ENCODE results near the gene CALU.

The CALU gene

GRCh38 chr7:128739048-128739962, at the start of gene CALU:
Gene CALU (plus strand): TSS chr7:128739359. CDS start chr7:128748584, 9,225 bp downstream.
- peak; percentile 89 to 92 for DNase-seq

DNA sequence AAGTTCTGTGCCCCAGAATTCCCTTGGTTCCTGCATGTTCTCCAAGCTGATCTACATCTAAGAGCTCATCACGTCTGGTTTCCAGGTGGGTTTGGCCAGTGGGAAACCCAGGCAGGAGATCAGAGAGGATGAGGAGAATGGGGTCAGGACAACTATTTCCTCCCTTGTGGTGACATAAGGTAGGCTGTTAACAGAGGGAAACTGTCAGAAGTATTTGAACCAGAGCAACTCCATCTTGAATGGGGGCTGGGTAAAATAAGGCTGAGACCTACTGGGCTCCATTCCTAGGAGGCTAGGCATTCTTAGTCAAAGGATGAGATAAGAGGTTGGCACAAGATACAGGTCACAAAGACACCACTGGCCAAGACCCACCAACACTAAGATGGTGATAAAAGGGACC, 47.9 kb upstream of the CALU start:
- no peak for DNase-seq

- no peak for DNase-seq
Measured at GRCh38 chr7:128692623-128693270, 46.4 kb upstream of the CALU start.

DNA sequence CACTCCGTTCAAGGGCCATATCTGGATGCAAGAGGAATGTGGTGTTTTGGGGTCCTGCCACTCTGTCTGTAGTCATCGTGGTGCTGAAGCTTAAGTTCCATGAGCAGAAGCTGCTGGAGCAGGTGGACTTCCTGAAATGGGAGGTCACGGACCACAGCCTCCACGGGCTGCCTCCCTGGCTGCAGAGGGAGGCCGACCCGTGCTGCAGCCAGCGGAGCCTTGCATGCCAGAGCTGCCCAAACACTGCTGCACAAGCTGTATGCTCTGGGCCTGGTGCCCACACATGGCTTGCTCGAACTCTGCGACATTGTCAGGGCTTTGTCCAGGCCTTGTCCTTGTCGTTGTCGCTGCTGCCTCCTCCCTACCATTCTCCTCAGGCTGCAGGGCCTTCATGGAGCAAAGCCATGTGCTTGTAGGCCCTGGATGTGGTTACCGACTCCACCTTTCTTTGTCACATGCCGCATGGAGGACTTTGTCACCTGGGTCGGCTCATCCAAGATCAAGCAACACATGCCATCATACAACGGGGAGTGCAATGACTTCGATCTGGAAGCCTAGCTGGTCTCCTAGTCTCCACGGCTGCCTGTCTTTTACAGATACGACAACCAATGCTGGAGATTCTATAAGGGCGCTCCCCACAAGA, 45.7 kb upstream of the CALU start:
- no peak for DNase-seq

GRCh38 chr7:128694738-128695137, 44.4 kb upstream of the CALU start:
- no peak for DNase-seq

- peak; percentile 60 to 61 for DNase-seq
Measured at GRCh38 chr7:128697302-128697905, 41.8 kb upstream of the CALU start.

DNA sequence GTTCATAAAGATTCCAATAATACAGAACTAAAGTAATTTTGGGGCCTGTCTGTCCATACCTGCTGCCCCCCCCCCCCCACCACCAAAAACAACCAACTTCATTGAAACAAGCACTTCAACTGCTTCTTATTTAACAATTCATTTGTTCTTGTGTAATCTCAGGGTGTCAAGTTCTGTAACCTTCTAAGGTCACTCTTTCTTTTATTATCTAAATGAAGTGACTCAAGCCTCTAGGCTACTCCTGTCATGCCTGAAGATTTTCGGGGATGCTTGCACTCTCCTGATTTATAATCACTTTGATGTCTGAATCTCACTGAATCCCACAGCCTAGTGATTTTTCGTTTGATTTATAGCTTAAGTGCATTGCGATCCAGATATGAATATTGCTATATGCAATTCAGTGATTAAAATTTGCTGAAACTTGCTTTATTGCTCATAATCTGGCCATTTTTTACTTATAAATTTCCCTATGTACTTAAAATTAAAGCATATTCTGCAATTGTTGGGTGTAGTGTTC, 39.9 kb upstream of the CALU start:
- DNase-seq: no peak

- DNase-seq: no peak
Measured at GRCh38 chr7:128699895-128700294, 39.3 kb upstream of the CALU start.

- DNase-seq: no peak
Measured at GRCh38 chr7:128701062-128701785, 37.9 kb upstream of the CALU start.

DNA sequence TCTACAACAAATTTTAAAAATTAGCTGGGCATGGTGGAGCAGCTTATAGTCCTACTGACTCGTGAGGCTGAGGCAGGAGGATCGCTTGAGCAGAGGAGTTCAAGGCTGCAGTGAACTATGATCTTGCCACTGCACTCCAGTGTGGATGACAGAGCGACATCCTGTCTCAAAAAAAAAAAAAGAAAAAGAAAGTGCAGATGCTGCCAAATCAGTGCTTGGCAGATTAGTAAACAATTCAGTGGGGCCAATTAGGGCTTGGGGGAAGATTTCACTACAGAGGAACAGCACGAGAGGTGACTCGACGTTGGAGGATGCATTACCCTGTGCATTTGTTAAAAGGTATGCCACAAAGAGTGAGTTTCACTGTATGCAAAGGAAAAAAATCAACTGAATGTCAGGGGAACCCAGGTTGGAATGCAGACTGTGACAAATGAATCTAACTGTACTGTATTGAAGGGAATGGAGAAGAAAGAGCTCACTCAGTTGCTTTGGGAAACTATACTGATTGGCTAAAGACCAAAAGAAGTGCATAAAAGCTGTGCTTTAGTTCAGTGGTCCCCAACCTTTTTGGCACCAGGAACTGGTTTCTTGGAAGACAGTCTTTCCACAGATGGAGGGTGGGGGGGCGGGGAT, 35.4 kb upstream of the CALU start:
- no peak for DNase-seq

DNA sequence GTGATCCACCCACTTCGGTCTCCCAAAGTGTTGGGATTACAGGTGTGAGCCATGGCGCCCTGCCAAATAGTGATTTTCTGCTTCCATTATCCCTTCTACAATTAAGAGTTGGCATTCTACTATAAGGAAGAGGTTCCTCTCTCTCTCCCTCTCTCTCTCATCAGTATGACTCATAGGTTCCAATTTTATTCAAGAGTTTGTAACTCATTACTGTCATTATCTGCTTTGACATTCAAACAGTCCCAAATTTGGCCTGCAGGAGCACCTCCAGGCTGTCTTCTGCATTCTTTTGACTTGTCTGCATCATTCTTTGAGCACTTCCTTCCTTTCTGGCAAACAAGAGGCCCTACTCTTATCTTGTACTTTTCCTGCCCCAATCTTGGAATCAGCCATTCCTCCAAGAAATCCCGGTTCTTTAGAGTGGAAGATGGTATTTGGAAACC, 33.2 kb upstream of the CALU start:
- no peak for DNase-seq

DNA sequence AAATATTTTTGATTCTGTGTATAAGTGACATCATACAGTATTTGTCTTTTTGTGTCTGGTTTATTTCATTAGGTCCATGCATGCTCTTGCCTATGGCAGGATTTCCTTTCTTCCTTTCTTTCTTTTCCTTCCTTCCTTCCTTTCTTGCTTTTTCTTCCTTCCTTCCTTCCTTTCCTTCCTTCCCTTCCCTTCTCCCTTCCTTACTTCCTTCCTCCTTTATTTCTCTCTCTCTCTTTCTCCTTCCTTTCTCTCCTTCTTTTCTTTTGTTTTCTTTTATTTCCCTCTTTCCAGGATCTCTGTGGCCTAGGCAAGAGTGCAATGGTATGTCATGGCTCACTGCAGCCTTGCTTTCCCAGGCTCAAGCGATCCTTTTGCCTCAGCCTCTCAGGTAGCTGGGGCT, 31.4 kb upstream of the CALU start:
- DNase-seq: no peak

DNA sequence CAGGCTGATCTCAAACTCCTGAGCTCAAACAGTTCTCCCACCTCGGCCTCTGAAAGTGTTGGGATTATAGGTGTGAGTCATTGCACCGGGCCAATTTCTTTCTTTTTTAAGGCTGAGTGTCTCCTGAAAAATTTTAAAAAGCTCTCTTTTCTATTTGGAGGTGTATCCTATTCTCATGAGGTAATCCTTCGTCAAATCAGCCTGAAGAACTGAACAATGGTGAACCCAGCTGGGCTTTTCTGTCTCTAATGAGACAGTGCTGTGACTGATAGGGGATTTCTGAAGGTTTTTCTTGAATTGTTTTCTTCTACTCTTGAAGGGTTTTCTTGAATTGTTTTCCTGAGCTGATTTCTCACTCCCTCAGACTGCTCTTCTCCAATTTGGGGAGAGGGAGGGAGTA, 30.9 kb upstream of the CALU start:
- no peak for DNase-seq

- DNase-seq: no peak
Measured at GRCh38 chr7:128708824-128709223, 30.3 kb upstream of the CALU start.

GRCh38 chr7:128710481-128710880, 28.7 kb upstream of the CALU start:
- no peak for DNase-seq

DNA sequence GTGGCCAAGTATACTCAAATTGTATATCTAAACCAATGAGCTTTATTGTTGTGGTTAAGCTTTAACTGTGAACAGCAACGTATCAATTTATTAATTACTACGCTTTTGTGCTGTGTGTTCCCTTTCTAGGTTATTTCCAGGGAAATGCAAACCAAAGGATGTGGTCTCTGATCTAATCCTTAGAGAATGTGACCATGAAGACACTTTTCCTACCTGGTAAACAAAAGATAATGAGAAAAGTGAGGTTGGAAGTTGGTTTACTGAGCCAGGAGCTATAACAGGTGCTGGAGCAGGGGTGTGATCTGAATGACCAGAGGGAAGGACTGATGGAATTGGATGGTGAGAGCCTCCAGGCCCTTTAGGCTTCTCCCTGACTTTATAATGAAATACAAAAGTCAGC, 25.4 kb upstream of the CALU start:
- no peak for DNase-seq

- DNase-seq: no peak
Measured at GRCh38 chr7:128714701-128715495, 24.3 kb upstream of the CALU start.

- DNase-seq: no peak
Measured at GRCh38 chr7:128718967-128719642, 20.1 kb upstream of the CALU start.

GRCh38 chr7:128721376-128721775, 17.8 kb upstream of the CALU start:
- no peak for DNase-seq

- no peak for DNase-seq
Measured at GRCh38 chr7:128724743-128725142, 14.4 kb upstream of the CALU start.

All from stimulated activated CD4-positive, alpha-beta T cell treated with anti-CD3 and anti-CD28 coated beads, Interleukin-2, amount 100 ng/mL, for 48 hours (primary cell).